NCI-H1694 (cell line): ENCODE measurements around the gene NAV2.

Experiments
- DNase-seq: peaks from one replicate; lab custom pipeline; 2025; lab: John Stamatoyannopoulos, UW

NAV2 gene

DNA sequence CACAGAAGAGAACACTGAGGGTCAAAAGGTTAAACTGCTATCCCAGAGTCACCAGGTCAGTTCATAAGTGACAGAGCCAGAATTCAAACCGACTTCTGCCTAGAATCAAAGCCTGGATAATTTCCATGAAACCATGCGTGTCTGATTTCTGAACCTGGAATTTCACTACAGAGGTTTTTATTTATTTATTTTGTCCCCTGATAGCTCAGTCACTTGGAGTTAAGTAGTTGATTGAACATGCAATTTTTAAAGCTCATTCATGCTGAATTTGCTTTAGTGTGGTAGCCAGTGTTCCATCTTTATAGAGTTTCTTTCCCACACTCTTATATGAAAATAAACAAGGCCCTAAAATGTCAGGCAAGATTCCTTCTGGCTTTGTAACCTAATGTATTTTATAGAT lies 93.2 kb downstream of the NAV2 start:
- no peak for DNase-seq

- no peak for DNase-seq
These were observed 93.6 kb downstream of the NAV2 start for GRCh38 chr11:19806251-19806650.

DNA sequence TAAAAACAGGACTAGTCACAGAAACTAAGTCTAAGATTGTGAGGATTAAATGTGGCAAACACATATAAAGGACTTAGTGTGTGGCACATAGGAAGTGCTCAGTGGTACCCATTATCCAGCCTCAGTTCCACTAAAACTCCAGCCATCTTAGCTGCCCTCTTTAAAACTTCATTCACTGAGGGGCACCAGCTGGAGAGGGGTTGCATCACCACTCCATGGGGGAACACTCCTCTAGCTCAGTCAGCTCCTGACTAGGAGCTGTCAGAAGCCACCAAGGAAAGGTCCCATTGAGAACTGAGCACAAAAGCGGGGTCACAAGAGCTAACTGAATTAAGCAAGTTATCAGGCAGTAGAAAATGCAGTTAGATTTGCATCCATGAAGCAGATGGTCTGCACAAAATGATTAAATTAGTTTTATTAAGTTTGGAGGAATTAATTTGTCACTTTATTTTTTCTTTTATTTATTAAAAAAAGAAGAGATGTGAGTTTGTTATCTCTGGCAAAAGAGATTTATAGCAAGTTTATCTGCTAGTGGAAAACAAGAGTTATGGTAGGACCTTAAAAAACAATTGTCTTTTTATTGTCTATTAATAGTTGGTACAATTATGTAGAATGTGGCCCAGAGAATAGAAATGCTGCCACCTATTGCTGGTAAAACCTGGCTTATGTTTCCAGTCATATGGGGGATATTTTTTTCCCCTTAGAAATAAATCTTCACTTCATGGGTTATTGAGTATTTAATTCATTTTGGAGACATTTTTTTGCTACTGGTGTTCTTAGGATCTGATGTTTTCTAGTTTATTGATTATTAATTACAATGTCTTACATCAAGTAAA lies 95.7 kb downstream of the NAV2 start:
- no peak for DNase-seq

- DNase-seq = no peak
These were observed 98.2 kb downstream of the NAV2 start for GRCh38 chr11:19810852-19811251.

DNA sequence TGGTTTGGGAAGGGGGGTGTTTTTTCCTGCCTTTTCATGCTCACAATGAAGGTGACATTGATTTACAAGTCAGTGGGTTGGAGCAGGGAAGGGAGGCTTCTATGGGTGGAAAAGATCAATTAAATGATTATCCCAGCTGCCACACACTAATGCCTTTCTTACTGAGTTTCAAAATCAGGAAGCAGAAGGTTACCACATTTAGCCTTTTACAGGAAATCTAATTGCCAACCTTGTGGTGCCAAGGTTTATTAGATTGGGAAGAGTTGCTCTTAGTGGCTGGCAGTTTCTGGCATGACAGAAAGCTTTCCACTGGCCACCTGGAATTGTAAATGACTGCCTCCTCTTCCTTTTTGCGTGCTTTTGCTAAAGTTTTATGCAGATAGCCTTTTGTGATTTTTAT lies 98.7 kb downstream of the NAV2 start:
- DNase-seq = peak; percentile 57

DNA sequence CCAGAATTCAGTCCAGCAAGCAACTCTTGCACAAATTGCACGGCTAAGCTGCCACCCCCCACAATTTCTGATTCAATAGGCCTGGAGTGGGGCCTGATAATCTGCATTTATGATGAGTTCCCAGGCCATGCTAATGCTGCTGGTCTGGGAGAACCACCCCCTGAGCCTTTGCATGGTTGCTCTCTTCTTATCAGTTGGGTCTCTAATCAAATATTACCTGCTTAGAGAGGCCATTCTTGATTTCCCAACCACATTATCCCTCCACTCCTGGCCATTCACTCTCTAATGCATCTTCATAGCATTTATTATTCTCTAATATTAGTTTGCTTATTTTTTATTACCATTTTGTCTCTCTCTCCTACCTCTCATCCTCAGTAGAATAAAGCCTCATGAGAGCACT lies 99.5 kb downstream of the NAV2 start:
- DNase-seq = no peak

DNA sequence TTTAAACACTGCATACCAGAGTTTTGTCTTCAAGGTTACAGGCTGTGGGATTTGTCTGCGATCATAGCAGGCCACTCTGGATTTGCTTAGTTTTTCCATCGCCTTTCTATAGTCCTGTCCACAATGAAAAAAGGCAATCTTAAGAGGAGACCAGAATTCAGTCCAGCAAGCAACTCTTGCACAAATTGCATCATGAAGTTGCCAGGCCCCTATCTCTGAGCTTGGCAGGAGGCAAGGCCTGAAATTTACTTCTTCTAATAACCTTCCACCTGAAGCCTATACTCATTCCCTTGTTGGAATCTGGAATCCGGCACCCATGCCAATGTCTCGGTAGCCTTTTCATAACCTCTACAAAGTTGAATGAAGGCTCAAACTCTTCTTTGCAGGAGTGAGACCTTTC lies 100.1 kb downstream of the NAV2 start:
- no peak for DNase-seq

- no peak for DNase-seq
These were observed 100.7 kb downstream of the NAV2 start for GRCh38 chr11:19813158-19813879.

DNA sequence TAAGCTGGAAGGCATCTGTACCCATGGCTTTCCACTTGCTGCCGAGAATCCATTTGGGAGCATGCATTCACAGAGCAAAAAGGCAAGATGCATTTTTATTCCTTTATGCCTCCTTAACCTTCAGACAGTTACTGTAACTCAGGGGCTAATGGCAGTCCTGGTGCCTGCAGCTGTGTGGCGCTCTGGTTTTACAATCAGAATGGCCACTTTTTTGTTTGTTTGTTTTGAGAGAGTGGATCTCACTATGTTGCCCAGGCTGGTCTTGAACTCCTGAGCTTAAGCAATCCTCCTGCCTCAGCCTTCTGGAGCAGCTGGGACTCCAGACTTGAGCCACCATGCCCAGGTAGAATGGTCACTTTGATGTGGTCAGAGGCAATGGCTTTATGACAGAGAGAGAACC lies 101.8 kb downstream of the NAV2 start:
- DNase-seq = no peak

DNA sequence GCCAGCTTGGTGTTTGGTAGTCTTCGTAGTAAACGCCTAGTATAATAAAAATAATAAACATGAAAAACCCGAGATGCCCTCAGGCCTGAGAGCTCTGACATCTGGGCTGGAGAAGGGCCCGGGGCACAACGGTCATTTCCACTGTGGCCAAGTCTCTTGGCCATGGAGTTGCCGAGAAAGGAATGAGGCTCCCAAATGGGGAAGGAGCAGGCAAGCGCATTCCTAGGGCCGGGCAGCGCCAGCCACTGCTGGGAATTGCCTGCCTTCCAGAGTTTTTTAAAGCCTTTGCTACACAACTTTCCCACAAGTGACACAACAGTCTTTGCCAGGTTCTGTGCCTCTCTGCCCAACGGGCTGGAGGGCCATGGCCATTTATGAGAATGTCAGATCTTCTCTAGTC lies 103.4 kb downstream of the NAV2 start:
- DNase-seq = no peak

- DNase-seq = no peak
These were observed 104.2 kb downstream of the NAV2 start for GRCh38 chr11:19816817-19817216.

- no peak for DNase-seq
These were observed 104.7 kb downstream of the NAV2 start for GRCh38 chr11:19817265-19817851.

DNA sequence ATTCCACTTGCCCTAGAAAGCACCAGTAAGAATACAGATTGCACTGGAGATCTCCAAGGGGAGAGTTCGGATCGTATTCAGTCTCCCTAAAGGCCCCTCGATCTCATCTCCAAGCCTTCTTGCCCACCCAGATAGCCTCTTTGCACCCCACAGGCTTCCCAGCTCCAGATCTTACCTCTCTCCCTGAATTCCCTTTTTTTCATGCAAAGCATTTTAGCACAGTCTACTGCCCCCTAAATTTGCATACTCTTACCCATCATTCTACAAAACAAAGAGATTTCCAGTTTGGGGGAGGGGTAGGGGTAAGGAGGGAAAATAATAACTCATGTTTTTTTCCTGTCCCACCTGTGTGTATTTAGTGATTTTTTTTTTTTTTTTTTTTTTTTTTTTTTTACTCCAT lies 105.2 kb downstream of the NAV2 start:
- no peak for DNase-seq

DNA sequence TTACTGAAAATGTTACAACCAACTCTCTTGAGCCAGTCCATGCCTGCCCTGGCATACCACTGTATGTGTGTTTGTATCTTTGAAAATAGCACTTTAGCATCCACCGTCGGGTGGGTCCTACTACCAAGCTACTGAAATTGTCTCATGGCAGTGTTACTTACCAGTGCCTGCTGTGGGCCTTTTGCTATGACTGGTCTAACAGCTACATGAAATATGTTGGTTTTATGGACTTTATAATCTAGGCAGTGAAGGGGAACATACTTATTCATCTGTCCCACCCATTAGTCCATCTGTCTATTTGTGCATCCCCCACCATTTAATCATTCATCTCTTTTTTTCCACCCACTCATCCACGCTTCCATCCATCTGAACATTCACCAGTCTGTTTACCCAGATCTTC lies 106.0 kb downstream of the NAV2 start:
- DNase-seq = peak; percentile 16

DNA sequence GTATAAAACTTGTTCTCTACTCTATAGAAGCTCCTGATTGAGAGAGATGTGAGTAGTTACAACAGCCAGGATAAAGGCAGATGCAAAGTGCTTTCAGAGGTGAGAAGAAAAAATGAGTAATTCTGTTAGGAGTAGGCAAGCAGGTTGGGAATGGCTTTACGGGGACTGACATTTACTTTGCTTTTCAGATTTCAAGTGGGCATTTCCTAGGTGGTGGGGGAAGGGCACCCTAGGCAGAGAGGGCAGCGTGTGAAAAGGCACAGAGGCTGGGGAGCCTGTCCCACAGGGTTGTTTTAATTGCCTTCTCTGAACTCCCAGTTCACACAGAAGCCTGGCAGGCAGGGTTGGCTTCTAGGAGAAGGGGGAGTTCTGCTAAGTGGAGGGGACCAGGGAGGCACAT lies 106.5 kb downstream of the NAV2 start:
- no peak for DNase-seq

GRCh38 chr11:19820100-19820499 lies 107.5 kb downstream of the NAV2 start:
- DNase-seq = no peak

DNA sequence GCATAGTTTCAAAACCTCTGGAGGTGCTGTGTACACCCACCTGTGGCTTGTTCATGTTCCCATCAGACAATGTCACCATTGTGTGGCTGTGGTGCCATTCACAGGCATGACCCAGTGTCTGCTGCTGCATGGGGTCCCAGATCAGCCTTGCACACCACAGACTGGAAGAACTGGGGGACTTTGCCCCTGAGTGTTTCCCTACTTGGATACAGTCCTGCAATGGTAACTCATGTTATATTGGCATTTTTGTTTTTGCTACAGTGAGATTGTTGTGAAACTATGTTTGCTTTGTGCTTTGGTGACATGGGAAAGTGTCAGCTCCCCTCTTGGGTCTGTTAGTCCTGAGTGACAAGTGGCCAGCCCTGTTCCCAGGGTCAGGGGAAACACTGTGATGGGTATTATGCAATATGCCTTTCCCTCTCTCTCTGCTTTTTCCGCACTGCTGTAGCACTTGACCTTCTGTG lies 108.8 kb downstream of the NAV2 start:
- no peak for DNase-seq

DNA sequence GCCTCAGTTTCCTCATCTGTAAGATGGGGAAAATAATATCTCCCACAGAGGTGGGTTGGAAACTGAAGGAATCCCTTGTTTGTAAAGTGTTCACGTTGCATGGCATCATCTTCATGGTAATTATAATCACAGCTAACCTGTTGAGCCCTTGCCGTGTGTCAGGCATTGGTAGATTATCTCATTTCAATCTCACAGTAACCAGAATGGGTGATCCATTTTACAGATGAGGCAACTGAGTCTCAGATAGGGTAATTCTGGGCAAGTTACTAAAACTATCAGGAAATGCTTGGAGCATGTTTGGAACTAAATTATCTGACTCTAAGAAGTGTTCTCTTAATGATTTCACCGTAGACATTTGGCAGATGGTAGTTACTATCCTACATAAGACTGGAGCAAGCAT lies 109.4 kb downstream of the NAV2 start:
- DNase-seq = no peak

- peak; percentile 11 for DNase-seq
These were observed 109.9 kb downstream of the NAV2 start for GRCh38 chr11:19822531-19822930.

DNA sequence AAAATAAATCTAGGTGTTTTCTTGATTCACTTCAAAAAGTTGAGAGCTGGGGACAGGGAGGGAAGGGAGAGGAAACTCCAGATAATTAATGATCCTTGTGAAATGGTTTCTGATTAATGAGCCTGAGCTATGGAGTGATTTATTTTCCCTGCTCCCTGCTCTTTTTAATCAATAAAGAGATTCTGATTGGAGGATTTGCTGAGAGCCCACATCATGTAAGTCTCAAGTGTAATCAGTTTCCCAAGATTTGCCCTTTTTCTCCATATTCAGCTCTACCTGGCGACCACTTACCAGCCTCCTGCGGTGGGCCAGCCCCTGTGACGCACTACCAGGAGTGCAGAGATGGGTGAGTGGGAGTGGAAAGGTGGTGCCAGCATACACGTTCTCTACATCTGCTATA lies 114.0 kb downstream of the NAV2 start:
- DNase-seq = no peak

- peak; percentile 51 for DNase-seq
These were observed 114.9 kb downstream of the NAV2 start for GRCh38 chr11:19827399-19828135.

GRCh38 chr11:19828382-19829108 lies 115.9 kb downstream of the NAV2 start:
- no peak for DNase-seq
